Endothelial cell of umbilical vein (primary cell): Measurements from ENCODE around the gene METTL21A. TPM values are rescaled to one million over a fixed set of nuclear protein-coding genes. Genes with fewer than 3 reads are reported as not detected.

Source experiments
- BruUV-seq: library from RNA; stranded (reverse); fragments of 400-500 nt; replicated peaks from 2 replicates; lab custom pipeline; 2021; lab: Mats Ljungman, UMichigan
- CTCF ChIA-PET: fragments of 300-600, 350-600 bp; sonication (Branson Sonifier 250); formaldehyde crosslinking; loops from one replicate; lab custom pipeline; 2021; ENCODE audit warnings: antibody characterized with exemption, inconsistent platforms; lab: Charles Lee
- POLR2A ChIA-PET: fragments of 300-600, 350-600 bp; sonication (Branson Sonifier 250); formaldehyde crosslinking; loops from one replicate; lab custom pipeline; 2021; ENCODE audit warnings: antibody characterized with exemption, inconsistent platforms; lab: Charles Lee
- DNase-seq: peaks from one replicate; pipeline ENCODE4 v3.0.0-alpha.2; 2011; ENCODE audit warnings: low read depth, low spot score
- FAIRE-seq: peaks from 2 replicates; lab custom pipeline; 2011; peaks lifted over from hg19 to GRCh38; lab: Jason Lieb, UNC
- H2AFZ ChIP-seq: 2 replicates; pipeline ENCODE4 v1.6.0; 2012; ENCODE audit warnings: low read depth, low read length, control low read depth, inconsistent platforms
- H3K27ac ChIP-seq: 2 replicates; pipeline ENCODE4 v1.5.1; 2011; ENCODE audit warnings: low read depth, mild to moderate bottlenecking, control low read depth, low read length, moderate library complexity; ENCODE audit not compliant: insufficient read depth
- H3K27me3 ChIP-seq, 2 experiments: 2 replicates each; pipeline versions ENCODE4 v1.6.0 to v1.6.1; 2011; ENCODE audit warnings: low read length in 2 of 2, mixed read lengths in 1 of 2; ENCODE audit not compliant: control insufficient read depth in 2 of 2, insufficient read depth in 2 of 2
- H3K36me3 ChIP-seq, 2 experiments: 2 replicates in 1 of 2; 3 replicates in 1 of 2; pipeline ENCODE4 v1.5.1; 2011; ENCODE audit warnings: low read length in 2 of 2, mild to moderate bottlenecking in 1 of 2, moderate library complexity in 1 of 2; ENCODE audit not compliant: control insufficient read depth in 2 of 2, insufficient read depth in 2 of 2; ENCODE audit errors: extremely low read depth in 1 of 2
- H3K4me1 ChIP-seq: 3 replicates; pipeline ENCODE4 v1.5.1; 2011; ENCODE audit warnings: mild to moderate bottlenecking, low read length; ENCODE audit not compliant: control insufficient read depth, insufficient read depth; ENCODE audit errors: extremely low read depth
- H3K4me2 ChIP-seq: 2 replicates; pipeline ENCODE4 v1.6.1; 2011; ENCODE audit warnings: low read length, control low read depth, mixed read lengths; ENCODE audit not compliant: insufficient read depth
- H3K4me3 ChIP-seq, 3 experiments: fragments of 200-600 bp in 1 of 3; sonication (generic), shearing (Covaris generic) in 1 of 3; replicated peaks in 1 of 3; 2 replicates each; pipeline ENCODE4 v1.5.1; 2011 to 2016; ENCODE audit warnings: control low read depth in 3 of 3, low read length in 3 of 3, mild to moderate bottlenecking in 2 of 3, inconsistent platforms in 1 of 3, low read depth in 1 of 3, moderate library complexity in 1 of 3; ENCODE audit not compliant: insufficient read depth in 1 of 3
- H3K79me2 ChIP-seq: 2 replicates; pipeline ENCODE4 v1.6.0; 2012; ENCODE audit warnings: low read length, inconsistent platforms; ENCODE audit not compliant: control insufficient read depth, insufficient read depth
- H3K9ac ChIP-seq: replicated peaks from 2 replicates; pipeline ENCODE3; 2011; ENCODE audit warnings: low read length, control low read depth; ENCODE audit not compliant: insufficient read depth; ENCODE audit errors: extremely low read depth
- H3K9me1 ChIP-seq: replicated peaks from 3 replicates; pipeline ENCODE4 v1.6.0; 2011; ENCODE audit warnings: mild to moderate bottlenecking, low read length; ENCODE audit not compliant: control insufficient read depth, insufficient read depth; ENCODE audit errors: extremely low read depth
- H3K9me3 ChIP-seq: replicated peaks from 2 replicates; pipeline ENCODE4 v1.5.1; 2012; ENCODE audit warnings: low read length, inconsistent platforms; ENCODE audit not compliant: control insufficient read depth, insufficient read depth
- H4K20me1 ChIP-seq: replicated peaks from 2 replicates; pipeline ENCODE3; 2011; ENCODE audit warnings: mild to moderate bottlenecking, low read length; ENCODE audit not compliant: control insufficient read depth, insufficient read depth; ENCODE audit errors: extremely low read depth
- EZH2 ChIP-seq: IDR thresholded peaks from 2 replicates; pipeline ENCODE4 v1.6.1; 2012; ENCODE audit warnings: borderline replicate concordance, low read depth, mild to moderate bottlenecking, moderate library complexity, low read length, inconsistent platforms; ENCODE audit not compliant: severe bottlenecking
- FOS ChIP-seq: IDR thresholded peaks from 2 replicates; pipeline ENCODE4 v1.6.1; 2011; ENCODE audit warnings: mild to moderate bottlenecking, low read length, moderate library complexity, borderline replicate concordance; ENCODE audit not compliant: insufficient read depth
- GATA2 ChIP-seq: IDR thresholded peaks from 2 replicates; pipeline ENCODE4 v1.7.0; 2011; ENCODE audit warnings: low read depth, mild to moderate bottlenecking, moderate library complexity, mixed read lengths, low read length; ENCODE audit not compliant: insufficient read length, insufficient read depth
- JUN ChIP-seq: IDR thresholded peaks from 2 replicates; pipeline ENCODE4 v1.6.1; 2011; ENCODE audit warnings: borderline replicate concordance, low read depth; ENCODE audit not compliant: insufficient read length, insufficient read depth
- MYC ChIP-seq: IDR thresholded peaks from one replicate; pipeline ENCODE4 v1.6.1; 2011; ENCODE audit warnings: mild to moderate bottlenecking, low read depth, low read length
- POLR2AphosphoS5 ChIP-seq: IDR thresholded peaks from 2 replicates; pipeline ENCODE4 v1.6.1; 2012; ENCODE audit warnings: low read depth, mild to moderate bottlenecking, control low read depth, low read length, moderate library complexity; ENCODE audit not compliant: insufficient read depth
- dilution Hi-C: fragments of 300-500 bp; cut with MboI; formaldehyde crosslinking; loops from one replicate; pipeline ENCODE4 v1.15.0; 2019; ENCODE audit warnings: low sequenced_read_pairs; ENCODE audit not compliant: extremely low pct_ligation_motif_present
- intact Hi-C: fragments of 100-400 bp; cut with micrococcal nuclease; formaldehyde crosslinking; loops from one replicate; pipeline ENCODE4 v1.10.0; 2022
- polyA plus RNA-seq, 4 experiments: library from polyadenylated mRNA; depleted of rRNA in 3 of 4; stranded (reverse) in 3 of 4; unstranded in 1 of 4; fragments of >200 nt; gene quantifications; 2 replicates each; pipeline versions ENCODE4 v1.2.1 to v1.2.3, GENCODE V29; 2011 to 2012; ENCODE audit warnings: missing spikeins in 1 of 4
- total RNA-seq: library from RNA; stranded (reverse); gene quantifications from 2 replicates; pipeline ENCODE4 v1.2.3, GENCODE V29; 2021
- TF ChIP-seq, protein P1 (sequence below), 2 donors: IDR thresholded peaks; 1 replicate in 1 of 2; 2 replicates in 1 of 2; pipeline ENCODE4 v1.5.1; 2011; ENCODE audit warnings: low read length in 2 of 2, mild to moderate bottlenecking in 2 of 2, moderate library complexity in 2 of 2, control low read depth in 1 of 2, inconsistent platforms in 1 of 2, low read depth in 1 of 2; ENCODE audit not compliant: insufficient read depth in 1 of 2; ENCODE audit errors: extremely low read depth in 1 of 2

METTL21A gene
- total and polyA plus RNA-seq, 2 donors (not counting 3 experiments of a cell fraction or from before 2014, with no cell fraction given): 11.6 to 14.0 TPM

DNA sequence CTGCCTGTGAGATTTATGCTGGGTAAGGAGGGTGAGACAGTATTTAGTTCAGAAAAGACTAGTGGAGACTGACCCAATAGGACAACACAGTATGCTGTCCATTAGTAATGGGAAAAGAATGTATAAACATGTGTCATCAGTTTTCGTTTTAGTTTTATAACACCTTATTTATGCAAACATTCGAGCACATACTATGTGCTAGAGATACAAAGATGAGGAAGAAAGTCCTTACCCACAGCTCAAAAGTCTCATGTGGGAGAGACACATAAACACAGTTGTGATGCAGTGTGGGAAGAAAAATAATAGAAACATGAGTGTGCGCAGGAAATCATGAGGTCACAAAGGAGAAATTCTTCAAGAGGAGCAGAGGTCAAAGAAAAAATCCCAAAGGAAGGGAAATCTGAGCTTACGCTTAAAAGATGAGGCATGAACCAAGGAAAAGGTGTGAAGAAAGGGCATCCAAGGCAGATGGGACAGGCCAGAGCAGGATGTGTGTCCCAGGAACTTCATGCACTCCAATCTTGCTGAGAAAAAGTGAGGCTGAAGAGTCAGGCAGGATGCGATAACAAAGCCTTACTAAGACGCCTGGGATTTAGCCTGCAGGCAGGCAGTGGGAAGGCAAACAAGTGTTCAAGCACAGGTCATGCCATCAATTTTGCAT is 8.1 kb downstream of the METTL21A start:
- no peaks in the 10 kb centered on the region for H3K27me3 ChIP-seq
- no peaks in the 10 kb centered on the region for H3K36me3 ChIP-seq
- no peak overlapping the region for H2AFZ ChIP-seq
- peak; percentile 92 for DNase-seq
- BruUV-seq: no TSS peak
- intact Hi-C loops: loop anchor here (1.0 kb wide), 2 partner anchors 67 to 88 kb away; partner anchors contain the start of gene CREB1
- ChIA-PET POLR2A (no interaction called here), CTCF (interaction anchor here (0.8 to 1.8 kb wide), 6 partner anchors 9 to 86 kb away, joined by 3 to 11 read pairs (median 4); partner anchors contain the start of gene METTL21A)
- H3K4me2 ChIP-seq: peak overlapping the region; percentile 53
- peak overlapping the region in 1 of 3 experiments; percentile 2 for H3K4me3 ChIP-seq
- dilution Hi-C loops: no loop called here
- peak overlapping the region; percentile 73 for H3K27ac ChIP-seq
- no peaks in the 10 kb centered on the region for H3K79me2 ChIP-seq
- H3K4me1 ChIP-seq: peaks cover 18% of the 10 kb centered on the region
- H3K9me3 ChIP-seq: no peaks in the 10 kb centered on the region
- no peaks in the 10 kb centered on the region for H3K9me1 ChIP-seq
- no peaks in the 10 kb centered on the region for H4K20me1 ChIP-seq
- peak overlapping the region; percentile 52 for H3K9ac ChIP-seq
- TF ChIP-seq JUN (peak; percentile 64), POLR2AphosphoS5 (peak; percentile 59), GATA2 (peak; percentile 30), MYC (no peak), EZH2 (no peak), FOS (peak; percentile 70)
- TF ChIP-seq, protein P1, sequence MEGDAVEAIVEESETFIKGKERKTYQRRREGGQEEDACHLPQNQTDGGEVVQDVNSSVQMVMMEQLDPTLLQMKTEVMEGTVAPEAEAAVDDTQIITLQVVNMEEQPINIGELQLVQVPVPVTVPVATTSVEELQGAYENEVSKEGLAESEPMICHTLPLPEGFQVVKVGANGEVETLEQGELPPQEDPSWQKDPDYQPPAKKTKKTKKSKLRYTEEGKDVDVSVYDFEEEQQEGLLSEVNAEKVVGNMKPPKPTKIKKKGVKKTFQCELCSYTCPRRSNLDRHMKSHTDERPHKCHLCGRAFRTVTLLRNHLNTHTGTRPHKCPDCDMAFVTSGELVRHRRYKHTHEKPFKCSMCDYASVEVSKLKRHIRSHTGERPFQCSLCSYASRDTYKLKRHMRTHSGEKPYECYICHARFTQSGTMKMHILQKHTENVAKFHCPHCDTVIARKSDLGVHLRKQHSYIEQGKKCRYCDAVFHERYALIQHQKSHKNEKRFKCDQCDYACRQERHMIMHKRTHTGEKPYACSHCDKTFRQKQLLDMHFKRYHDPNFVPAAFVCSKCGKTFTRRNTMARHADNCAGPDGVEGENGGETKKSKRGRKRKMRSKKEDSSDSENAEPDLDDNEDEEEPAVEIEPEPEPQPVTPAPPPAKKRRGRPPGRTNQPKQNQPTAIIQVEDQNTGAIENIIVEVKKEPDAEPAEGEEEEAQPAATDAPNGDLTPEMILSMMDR (IDR thresholded peaks at IDR 0.05; ENCODE audit: extremely low read depth in 1 of 2, insufficient read depth in 1 of 2, low read depth in 1 of 2, low read length in 2 of 2): no peak
- FAIRE-seq: no peak
